ENCODE data around the gene LUZP2. TPM values are rescaled to one million over a fixed set of nuclear protein-coding genes. Genes with fewer than 3 reads are reported as not detected.

LUZP2 gene
- total and polyA plus RNA-seq, 2 of the 8 experiments (the other 6 are each of a cell fraction or from before 2014, with no cell fraction given): 0.79 to 1.5 TPM

GRCh38 chr11:24622262-24622661 lies 125.4 kb downstream of the LUZP2 start (continued):
- no peak for TF ChIP-seq CHD7 (IDR thresholded peaks at IDR 0.05; ENCODE audit: insufficient replicate concordance, low read length)
- no peak for TF ChIP-seq POU5F1 (IDR thresholded peaks at IDR 0.05; ENCODE audit: low read depth, low read length)
- no peak for TF ChIP-seq CEBPB (IDR thresholded peaks at IDR 0.05; ENCODE audit: low read depth, low read length)
- no peak for TF ChIP-seq CTBP2 (IDR thresholded peaks at IDR 0.05; ENCODE audit: borderline replicate concordance, insufficient read depth, insufficient read length, low read length)
- no peak for TF ChIP-seq ATF2 (IDR thresholded peaks at IDR 0.05; ENCODE audit: low read length)
- TF ChIP-seq SRF (IDR thresholded peaks at IDR 0.05; ENCODE audit: low read depth, low read length): no peak
- TF ChIP-seq NANOG (IDR thresholded peaks at IDR 0.05; ENCODE audit: insufficient read depth, low read depth, low read length, poor library complexity, severe bottlenecking): no peak
- TF ChIP-seq PHF8 (conservative IDR thresholded peaks at IDR 0.05; ENCODE audit: low read depth, low read length): no peak
- no peak for TF ChIP-seq NRF1 (IDR thresholded peaks at IDR 0.05; ENCODE audit: low read depth, low read length)
- TF ChIP-seq YY1 (IDR thresholded peaks at IDR 0.05; ENCODE audit: low read depth, low read length): no peak

Data from H1 (cell line).